ENCODE measurements around the gene OR10H1.
"Not testable (repeated sequence)": the region's sequence is repeated elsewhere in the genome, so short reads cannot be mapped to it uniquely, and the experiment has no call there.

Gene OR10H1

DNA sequence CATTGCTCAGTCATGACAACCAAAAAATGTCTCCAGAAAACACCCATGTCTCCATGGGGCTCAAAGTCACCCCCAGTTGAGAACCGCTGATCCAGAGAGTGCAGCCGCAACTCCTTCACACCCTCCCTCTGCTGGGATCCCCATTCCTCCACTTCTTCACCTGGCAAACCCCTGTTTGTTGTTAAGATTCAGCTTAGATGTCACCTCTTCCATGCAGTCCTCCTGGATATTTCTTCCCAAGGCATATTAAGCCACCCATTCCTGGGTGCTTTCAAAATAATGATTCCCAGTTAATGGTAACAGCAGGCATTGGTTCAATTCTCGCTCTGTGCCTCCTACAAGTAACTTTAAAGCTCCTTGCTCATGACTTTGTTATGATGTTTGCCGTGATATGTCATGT is 4.0 kb downstream of the OR10H1 start:
- H3K27ac Mint-ChIP-seq, result no peak overlapping the region
- H3K4me3 Mint-ChIP-seq, result no peak overlapping the region
- H3K27me3 Mint-ChIP-seq, result peaks cover 38% of the 10 kb centered on the region
- no peaks in the 10 kb centered on the region for H3K9me3 Mint-ChIP-seq
- no peak for ATAC-seq (ENCODE audit: low read depth)
- H3K4me1 Mint-ChIP-seq, result peaks cover 16% of the 10 kb centered on the region
- DNase-seq (ENCODE audit: low spot score in 2 of 2), result no peak
- H3K36me3 Mint-ChIP-seq, result no peaks in the 10 kb centered on the region

DNA sequence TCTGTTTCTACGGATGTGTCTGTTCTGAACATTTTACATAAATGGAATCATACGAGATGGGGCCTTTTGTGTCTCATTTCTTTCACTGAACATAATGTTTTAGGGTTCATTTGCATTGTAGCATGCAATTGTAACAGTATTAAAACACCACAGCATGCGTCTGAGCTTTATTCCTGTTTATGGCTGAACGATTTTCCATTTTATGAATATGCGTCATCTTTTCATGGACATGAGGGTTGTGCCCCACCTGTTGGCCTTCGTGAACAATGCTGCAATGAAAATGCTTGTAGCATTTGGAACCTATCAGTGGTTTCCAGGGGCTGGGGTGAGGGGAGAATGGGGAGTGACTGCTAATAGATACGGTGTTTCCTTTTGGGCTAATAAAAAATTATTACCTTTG is 5.1 kb downstream of the OR10H1 start:
- Mint-ChIP-seq H3K27me3 (peaks cover 38% of the 10 kb centered on the region), H3K4me3 (peak overlapping the region; percentile 18), H3K27ac (no peak overlapping the region), H3K9me3 (no peaks in the 10 kb centered on the region), H3K4me1 (peaks cover 16% of the 10 kb centered on the region), H3K36me3 (no peaks in the 10 kb centered on the region)
- DNase-seq (ENCODE audit: low spot score in 2 of 2), result no peak
- ATAC-seq (ENCODE audit: low read depth), result peak; percentile 32

DNA sequence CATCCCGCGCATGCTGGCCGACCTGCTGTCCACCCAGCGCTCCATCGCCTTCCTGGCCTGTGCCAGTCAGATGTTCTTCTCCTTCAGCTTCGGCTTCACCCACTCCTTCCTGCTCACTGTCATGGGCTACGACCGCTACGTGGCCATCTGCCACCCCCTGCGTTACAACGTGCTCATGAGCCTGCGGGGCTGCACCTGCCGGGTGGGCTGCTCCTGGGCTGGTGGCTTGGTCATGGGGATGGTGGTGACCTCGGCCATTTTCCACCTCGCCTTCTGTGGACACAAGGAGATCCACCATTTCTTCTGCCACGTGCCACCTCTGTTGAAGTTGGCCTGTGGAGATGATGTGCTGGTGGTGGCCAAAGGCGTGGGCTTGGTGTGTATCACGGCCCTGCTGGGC is 21.2 kb downstream of the OR10H1 start:
- H3K4me3 Mint-ChIP-seq; H3K4me1 Mint-ChIP-seq; H3K9me3 Mint-ChIP-seq; H3K27ac Mint-ChIP-seq; DNase-seq (ENCODE audit: low spot score in 2 of 2); H3K36me3 Mint-ChIP-seq; ATAC-seq (ENCODE audit: low read depth): not testable (repeated sequence)
- H3K27me3 Mint-ChIP-seq, result peaks cover 26% of the 10 kb centered on the region

- peaks cover 2% of the 10 kb centered on the region for H3K9me3 Mint-ChIP-seq
- peaks cover 2% of the 10 kb centered on the region for H3K4me1 Mint-ChIP-seq
- peaks cover 23% of the 10 kb centered on the region for H3K27me3 Mint-ChIP-seq
Observed at GRCh38 chr19:15790096-15790495, 25.4 kb downstream of the OR10H1 start.

DNA sequence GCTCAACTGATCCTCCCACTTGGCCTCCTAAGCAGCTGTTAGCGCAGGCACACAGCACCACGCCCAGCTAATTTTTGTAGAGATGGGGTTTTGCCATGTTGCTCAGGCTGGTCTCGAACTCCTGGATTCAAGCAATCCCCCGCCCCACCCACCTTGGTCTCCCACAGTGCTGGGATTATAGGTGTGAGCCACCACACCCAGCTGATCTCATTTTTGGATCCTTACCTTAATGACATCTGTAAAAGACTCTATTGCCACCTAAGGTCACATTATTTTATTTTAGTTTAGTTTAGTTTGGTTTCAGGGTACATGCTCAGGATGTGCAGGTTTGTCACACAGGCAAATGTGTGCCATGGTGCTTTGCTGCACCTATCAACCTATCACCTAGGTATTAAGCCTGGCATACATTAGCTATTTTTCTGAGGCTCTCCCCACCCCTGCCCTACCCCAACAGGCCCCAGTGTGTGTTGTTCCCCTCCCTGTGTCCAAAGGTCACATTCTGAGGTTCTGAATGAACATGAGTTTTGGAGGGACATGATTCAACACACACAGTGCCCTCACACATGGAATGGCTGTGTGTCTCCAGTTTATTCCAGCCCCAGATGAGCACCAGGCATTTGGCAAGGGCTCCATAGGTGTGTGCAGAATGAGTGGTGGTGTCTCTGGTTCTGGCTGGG is 26.7 kb downstream of the OR10H1 start:
- Mint-ChIP-seq H3K27me3 (peaks cover 15% of the 10 kb centered on the region), H3K36me3 (no peaks in the 10 kb centered on the region)

More at GRCh38 chr19:15790096-15790495, 25.4 kb downstream of the OR10H1 start:
- no peak overlapping the region for H3K4me3 Mint-ChIP-seq
- no peak overlapping the region for H3K27ac Mint-ChIP-seq
- ATAC-seq (ENCODE audit: low read depth) (no peak), DNase-seq (ENCODE audit: low spot score in 2 of 2) (no peak)
- no peaks in the 10 kb centered on the region for H3K36me3 Mint-ChIP-seq

GRCh38 chr19:15787611-15788155 is 27.8 kb downstream of the OR10H1 start, which contains the start of gene OR10H5:
OR10H5 (plus strand) TSS chr19:15787661; CDS start chr19:15794049, 6,388 bp downstream.
- no peaks in the 10 kb centered on the region for H3K36me3 Mint-ChIP-seq
- peaks cover 2% of the 10 kb centered on the region for H3K9me3 Mint-ChIP-seq
- H3K27ac Mint-ChIP-seq, result no peak within 1 kb of the TSS
- no peak for ATAC-seq (ENCODE audit: low read depth)
- H3K4me3 Mint-ChIP-seq, result no peak within 1 kb of the TSS
- peaks cover 2% of the 10 kb centered on the region for H3K4me1 Mint-ChIP-seq
- H3K27me3 Mint-ChIP-seq, result peaks cover 15% of the 10 kb centered on the region
- no peak for DNase-seq (ENCODE audit: low spot score in 2 of 2)

More for the DNA sequence above, 26.7 kb downstream of the OR10H1 start:
- DNase-seq (ENCODE audit: low spot score in 2 of 2) (no peak), ATAC-seq (ENCODE audit: low read depth) (no peak)
- no peak overlapping the region for H3K4me3 Mint-ChIP-seq
- H3K9me3 Mint-ChIP-seq, result peaks cover 2% of the 10 kb centered on the region
- peaks cover 2% of the 10 kb centered on the region for H3K4me1 Mint-ChIP-seq
- no peak overlapping the region for H3K27ac Mint-ChIP-seq

DNA sequence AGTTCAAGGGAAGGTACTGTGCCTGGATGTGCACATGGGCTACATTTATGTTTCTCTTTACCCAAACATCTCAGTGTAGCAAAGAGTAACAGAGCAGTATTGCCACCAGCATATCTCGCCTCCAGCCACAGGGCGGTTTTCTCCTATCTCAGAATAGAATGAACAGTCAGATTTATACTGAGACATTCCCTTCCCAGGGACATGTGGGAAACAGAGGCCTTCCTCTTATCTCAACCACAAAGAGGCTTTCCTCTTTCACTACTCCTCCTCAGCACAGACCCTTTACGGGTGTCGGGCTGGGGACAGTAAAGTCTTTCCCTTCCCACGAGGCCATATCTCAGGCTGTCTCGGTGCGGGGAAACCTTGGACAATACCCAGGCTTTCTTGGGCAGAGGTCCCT is 32.6 kb downstream of the OR10H1 start:
- H3K27ac Mint-ChIP-seq, result not testable (repeated sequence)

DNA sequence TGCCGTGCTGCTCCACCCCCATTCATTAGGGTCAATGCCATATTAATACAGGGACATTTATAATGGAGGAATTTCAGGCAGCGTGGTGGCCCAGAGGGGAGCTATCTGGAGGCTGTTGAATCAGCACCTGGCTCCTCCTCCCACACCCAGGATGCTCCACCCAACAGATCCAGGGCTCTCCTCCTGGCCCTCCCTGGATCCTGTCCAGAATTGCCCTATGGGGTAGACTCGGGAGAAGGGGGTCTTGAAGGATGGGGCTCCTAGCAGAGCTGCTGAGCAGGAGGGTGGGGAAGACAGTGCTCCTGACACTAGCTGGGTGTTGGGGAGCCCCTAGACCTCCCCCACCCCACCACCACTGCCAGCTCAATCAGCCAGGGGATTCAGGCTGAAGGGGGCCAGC is 33.3 kb downstream of the OR10H1 start:
- Mint-ChIP-seq H3K27ac (no peak overlapping the region), H3K9me3 (peaks cover 2% of the 10 kb centered on the region), H3K4me3 (no peak overlapping the region), H3K4me1 (peaks cover 1% of the 10 kb centered on the region), H3K27me3 (peaks cover 6% of the 10 kb centered on the region), H3K36me3 (peaks cover 2% of the 10 kb centered on the region)
- DNase-seq (ENCODE audit: low spot score in 2 of 2) (no peak), ATAC-seq (ENCODE audit: low read depth) (no peak)

More for the DNA sequence above, 32.6 kb downstream of the OR10H1 start:
- H3K4me3 Mint-ChIP-seq; H3K36me3 Mint-ChIP-seq; H3K4me1 Mint-ChIP-seq; H3K9me3 Mint-ChIP-seq; H3K27me3 Mint-ChIP-seq; DNase-seq (ENCODE audit: low spot score in 2 of 2); ATAC-seq (ENCODE audit: low read depth): not testable (repeated sequence)

DNA sequence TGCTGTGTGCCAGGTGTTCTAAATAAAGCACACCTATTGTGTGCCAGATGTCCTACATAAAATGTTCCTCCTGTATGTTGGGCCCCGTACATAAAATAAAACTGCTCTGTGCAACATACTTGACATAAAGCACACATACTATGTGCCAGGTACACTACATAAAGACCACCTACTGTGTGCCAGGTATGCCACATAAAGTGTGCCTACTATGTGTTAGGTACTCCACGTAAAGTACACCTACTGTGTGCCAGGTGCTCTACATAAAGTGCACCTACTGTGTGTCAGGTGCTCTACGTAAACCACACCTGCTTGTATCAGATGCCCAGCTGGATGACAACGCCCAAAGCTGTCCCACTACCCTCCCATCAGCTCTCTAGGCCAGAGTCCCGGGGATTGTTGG is 33.8 kb downstream of the OR10H1 start:
- Mint-ChIP-seq H3K27me3 (peaks cover 4% of the 10 kb centered on the region), H3K27ac (no peak overlapping the region), H3K4me1 (no peaks in the 10 kb centered on the region), H3K9me3 (no peaks in the 10 kb centered on the region), H3K4me3 (no peak overlapping the region), H3K36me3 (peaks cover 2% of the 10 kb centered on the region)
- DNase-seq (ENCODE audit: low spot score in 2 of 2), result no peak
- no peak for ATAC-seq (ENCODE audit: low read depth)

DNA sequence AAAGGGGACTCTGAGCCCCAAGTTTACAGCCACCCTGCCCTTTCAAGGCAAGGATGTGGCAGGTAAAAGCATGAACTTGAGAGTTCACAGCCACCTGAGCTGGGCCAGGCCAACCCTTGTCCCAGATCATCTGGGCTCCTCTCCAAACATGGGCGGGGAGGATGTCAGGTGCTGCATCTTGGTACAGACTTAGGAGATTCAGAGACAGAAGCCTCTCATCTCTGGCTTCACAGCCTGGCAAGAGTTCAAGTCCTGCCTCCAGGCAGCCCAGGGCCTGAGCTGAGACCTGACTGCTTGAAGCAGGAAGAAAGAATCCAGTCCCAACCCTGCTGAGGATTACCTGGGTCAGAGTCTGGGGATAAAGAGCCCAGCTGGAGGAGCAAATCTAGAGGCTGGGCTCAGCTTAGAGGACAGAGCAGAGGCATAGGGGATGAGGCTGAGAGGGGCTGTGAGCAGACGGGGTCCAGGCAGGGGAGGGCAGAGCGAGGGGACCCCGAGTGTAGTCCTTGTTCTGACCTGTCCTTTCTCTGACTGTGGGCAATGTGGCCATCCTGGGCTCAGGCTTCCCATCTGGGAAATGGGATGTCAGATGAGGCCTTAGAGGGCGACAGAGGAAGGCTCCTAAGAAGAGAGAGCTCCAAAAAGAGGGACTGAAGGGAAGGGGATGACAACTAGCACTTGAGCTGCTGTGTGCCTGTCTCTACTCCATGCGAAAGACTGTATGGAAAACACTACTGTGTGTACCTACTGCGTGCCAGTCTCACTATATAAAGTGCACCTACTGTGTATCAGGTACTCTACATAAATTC is 34.6 kb downstream of the OR10H1 start:
- DNase-seq (ENCODE audit: low spot score in 2 of 2) (no peak), ATAC-seq (ENCODE audit: low read depth) (no peak)
- Mint-ChIP-seq H3K36me3 (peaks cover 2% of the 10 kb centered on the region), H3K27me3 (peaks cover 9% of the 10 kb centered on the region), H3K4me1 (no peaks in the 10 kb centered on the region), H3K9me3 (no peaks in the 10 kb centered on the region), H3K27ac (no peak overlapping the region), H3K4me3 (no peak overlapping the region)

GRCh38 chr19:15779756-15780476 is 35.5 kb downstream of the OR10H1 start:
- no peak for DNase-seq (ENCODE audit: low spot score in 2 of 2)
- H3K4me1 Mint-ChIP-seq, result no peaks in the 10 kb centered on the region
- peaks cover 14% of the 10 kb centered on the region for H3K27me3 Mint-ChIP-seq
- H3K27ac Mint-ChIP-seq, result no peak overlapping the region
- H3K36me3 Mint-ChIP-seq, result peaks cover 2% of the 10 kb centered on the region
- H3K4me3 Mint-ChIP-seq, result no peak overlapping the region
- H3K9me3 Mint-ChIP-seq, result no peaks in the 10 kb centered on the region
- no peak for ATAC-seq (ENCODE audit: low read depth)

- H3K36me3 Mint-ChIP-seq, result peaks cover 2% of the 10 kb centered on the region
- no peak overlapping the region for H3K27ac Mint-ChIP-seq
- DNase-seq (ENCODE audit: low spot score in 2 of 2), result no peak
- H3K9me3 Mint-ChIP-seq, result no peaks in the 10 kb centered on the region
- H3K4me1 Mint-ChIP-seq, result no peaks in the 10 kb centered on the region
- H3K4me3 Mint-ChIP-seq, result no peak overlapping the region
- H3K27me3 Mint-ChIP-seq, result peaks cover 24% of the 10 kb centered on the region
- no peak for ATAC-seq (ENCODE audit: low read depth)
Observed at GRCh38 chr19:15776991-15777970, 38.2 kb downstream of the OR10H1 start.

DNA sequence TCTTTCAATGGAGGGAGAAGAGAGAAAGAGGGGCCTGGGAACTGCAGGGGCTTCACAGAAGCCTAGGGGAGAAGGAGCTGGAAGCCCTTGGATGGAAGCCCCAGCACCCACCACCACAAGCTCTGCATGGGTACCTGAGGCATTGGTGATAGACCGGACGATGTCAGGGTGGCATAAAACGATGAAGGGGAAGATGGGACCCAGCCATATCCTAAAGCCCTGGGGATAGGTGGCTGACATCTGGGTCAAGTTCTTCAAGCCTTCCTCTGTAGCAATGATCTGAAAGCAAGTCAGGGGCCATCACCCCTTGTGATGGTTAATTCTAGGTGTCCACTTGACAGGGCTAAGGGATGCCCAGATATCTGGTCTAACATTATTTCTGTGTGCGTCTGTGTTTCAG is 39.2 kb downstream of the OR10H1 start:
- H3K27me3 Mint-ChIP-seq, result peaks cover 31% of the 10 kb centered on the region
- H3K9me3 Mint-ChIP-seq, result no peaks in the 10 kb centered on the region
- H3K36me3 Mint-ChIP-seq, result peaks cover 2% of the 10 kb centered on the region
- H3K4me1 Mint-ChIP-seq, result no peaks in the 10 kb centered on the region
- no peak for DNase-seq (ENCODE audit: low spot score in 2 of 2)
- ATAC-seq (ENCODE audit: low read depth), result no peak
- no peak overlapping the region for H3K27ac Mint-ChIP-seq
- H3K4me3 Mint-ChIP-seq, result no peak overlapping the region

All from memory B cell (primary cell).